ENCODE measurements around the gene HOXA5.

DNA sequence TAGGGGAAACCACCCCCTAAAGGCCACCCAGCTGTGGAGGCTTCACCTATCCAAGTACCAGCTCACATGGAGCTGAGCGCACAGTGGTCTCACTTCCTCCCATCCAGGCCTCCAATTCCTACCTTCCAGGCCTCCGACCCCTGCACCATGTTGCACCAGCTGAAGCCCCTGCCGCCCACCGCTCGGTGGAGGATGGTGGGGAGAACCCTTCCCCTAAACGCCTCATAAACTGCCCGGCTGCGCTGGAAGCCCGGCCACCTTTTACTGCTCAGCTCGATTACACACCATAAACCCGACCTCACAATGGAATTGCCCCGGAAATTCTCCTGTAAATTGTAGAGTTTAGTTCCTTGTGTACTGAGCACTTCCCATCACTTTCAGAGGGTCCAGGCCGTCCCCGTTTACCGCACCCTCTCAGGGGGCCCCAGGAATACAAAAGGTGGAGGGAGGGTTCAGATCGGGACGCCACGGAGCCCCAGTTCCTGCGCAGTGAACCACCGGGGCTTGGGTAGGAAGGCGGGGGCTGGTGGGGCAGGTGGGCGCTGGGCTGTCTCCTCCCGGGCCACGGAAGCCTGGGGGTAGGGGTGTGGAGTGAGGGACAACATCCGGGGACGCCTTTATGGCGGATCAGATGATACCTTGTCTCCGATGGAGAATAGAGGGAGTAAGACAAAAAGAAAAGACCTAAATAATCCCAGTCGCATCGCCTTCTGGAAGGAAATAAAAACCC, 14.4 kb upstream of the HOXA5 start:
- no peak for TF ChIP-seq POLR2A (IDR thresholded peaks at IDR 0.05)
- TF ChIP-seq, protein P1, sequence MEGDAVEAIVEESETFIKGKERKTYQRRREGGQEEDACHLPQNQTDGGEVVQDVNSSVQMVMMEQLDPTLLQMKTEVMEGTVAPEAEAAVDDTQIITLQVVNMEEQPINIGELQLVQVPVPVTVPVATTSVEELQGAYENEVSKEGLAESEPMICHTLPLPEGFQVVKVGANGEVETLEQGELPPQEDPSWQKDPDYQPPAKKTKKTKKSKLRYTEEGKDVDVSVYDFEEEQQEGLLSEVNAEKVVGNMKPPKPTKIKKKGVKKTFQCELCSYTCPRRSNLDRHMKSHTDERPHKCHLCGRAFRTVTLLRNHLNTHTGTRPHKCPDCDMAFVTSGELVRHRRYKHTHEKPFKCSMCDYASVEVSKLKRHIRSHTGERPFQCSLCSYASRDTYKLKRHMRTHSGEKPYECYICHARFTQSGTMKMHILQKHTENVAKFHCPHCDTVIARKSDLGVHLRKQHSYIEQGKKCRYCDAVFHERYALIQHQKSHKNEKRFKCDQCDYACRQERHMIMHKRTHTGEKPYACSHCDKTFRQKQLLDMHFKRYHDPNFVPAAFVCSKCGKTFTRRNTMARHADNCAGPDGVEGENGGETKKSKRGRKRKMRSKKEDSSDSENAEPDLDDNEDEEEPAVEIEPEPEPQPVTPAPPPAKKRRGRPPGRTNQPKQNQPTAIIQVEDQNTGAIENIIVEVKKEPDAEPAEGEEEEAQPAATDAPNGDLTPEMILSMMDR (IDR thresholded peaks at IDR 0.05): no peak
